Measurements from ENCODE around the gene CYCS.
A peak's percentile ranks its signal among the peaks of the same experiment; 100 is the strongest.
"Not testable (repeated sequence)": the region's sequence is repeated elsewhere in the genome, so short reads cannot be mapped to it uniquely, and the experiment has no call there.

Gene CYCS

GRCh38 chr7:25118048-25118753 lies 6.9 kb downstream of the CYCS start:
- no peak for DNase-seq (ENCODE audit: low spot score)

- no peak for DNase-seq (ENCODE audit: low spot score)
These were observed 7.6 kb downstream of the CYCS start for GRCh38 chr7:25117226-25118047.

DNA sequence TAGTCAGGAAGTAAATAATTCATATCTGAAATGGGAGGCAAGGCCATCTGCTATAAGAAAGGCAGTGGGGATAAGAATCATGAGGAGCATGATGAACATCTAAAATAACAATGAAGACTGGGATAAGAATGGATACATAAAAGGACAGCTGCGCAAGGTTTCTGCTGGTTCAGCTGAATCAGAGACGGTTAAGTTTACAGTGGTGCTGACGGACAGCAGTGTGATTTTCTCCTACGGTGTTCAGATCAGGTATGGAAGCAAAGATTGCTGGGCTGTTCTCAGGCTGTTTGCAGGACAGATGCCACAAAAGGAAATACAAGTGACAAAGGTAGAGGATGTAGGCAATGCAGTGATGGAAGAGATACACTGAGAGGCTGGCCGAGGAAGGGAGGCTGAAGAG lies 8.4 kb downstream of the CYCS start:
- no peak for DNase-seq (ENCODE audit: low spot score)

DNA sequence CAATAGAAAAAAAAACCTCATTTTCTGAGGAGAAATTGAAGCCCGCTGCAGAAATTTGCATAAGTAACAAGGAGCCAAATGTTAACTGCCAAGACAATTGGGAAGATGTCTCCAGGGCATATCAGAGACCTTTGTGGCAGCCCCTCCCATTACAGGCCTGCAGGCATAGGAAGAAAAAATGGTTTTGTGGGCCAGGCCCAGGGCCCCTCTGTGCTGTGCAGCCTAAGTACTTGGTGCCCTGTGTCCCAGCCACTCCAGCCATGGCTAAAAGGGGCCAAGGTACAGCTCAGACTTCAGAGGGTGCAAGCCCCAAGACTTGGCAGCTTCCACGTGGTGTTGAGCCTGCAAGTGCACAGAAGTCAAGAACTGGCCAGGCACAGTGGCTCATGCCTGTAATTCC lies 14.5 kb downstream of the CYCS start:
- not testable (repeated sequence) for DNase-seq (ENCODE audit: low spot score)

- no peak for DNase-seq (ENCODE audit: low spot score)
These were observed 15.8 kb downstream of the CYCS start for GRCh38 chr7:25109276-25109675.

DNA sequence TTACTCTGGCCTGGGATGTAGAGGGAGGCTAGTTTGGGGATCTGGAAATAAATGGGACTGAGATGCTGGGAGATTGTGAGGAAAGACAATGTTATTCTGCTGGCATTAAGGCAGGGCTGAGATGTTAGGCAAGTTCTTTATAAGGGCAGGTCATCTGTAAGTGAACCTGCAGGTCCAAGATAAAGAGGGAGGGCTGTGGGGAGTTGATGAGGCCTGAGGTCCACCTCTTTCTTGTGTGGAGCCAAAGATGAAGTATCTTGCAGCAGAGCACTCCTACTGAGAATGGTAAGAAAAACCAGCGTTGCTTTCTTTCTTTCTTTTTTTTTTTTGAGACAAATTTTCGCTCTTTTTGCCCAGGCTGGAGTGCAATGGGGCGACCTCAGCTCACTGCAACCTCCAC lies 19.1 kb downstream of the CYCS start:
- no peak for DNase-seq (ENCODE audit: low spot score)

GRCh38 chr7:25103773-25104172 lies 21.3 kb downstream of the CYCS start:
- no peak for DNase-seq (ENCODE audit: low spot score)

GRCh38 chr7:25101817-25102216 lies 23.2 kb downstream of the CYCS start:
- no peak for DNase-seq (ENCODE audit: low spot score)

GRCh38 chr7:25098096-25099046 lies 26.7 kb downstream of the CYCS start:
- peak; percentile 89 for DNase-seq (ENCODE audit: low spot score)

- no peak for DNase-seq (ENCODE audit: low spot score)
These were observed 29.3 kb downstream of the CYCS start for GRCh38 chr7:25095516-25096345.

DNA sequence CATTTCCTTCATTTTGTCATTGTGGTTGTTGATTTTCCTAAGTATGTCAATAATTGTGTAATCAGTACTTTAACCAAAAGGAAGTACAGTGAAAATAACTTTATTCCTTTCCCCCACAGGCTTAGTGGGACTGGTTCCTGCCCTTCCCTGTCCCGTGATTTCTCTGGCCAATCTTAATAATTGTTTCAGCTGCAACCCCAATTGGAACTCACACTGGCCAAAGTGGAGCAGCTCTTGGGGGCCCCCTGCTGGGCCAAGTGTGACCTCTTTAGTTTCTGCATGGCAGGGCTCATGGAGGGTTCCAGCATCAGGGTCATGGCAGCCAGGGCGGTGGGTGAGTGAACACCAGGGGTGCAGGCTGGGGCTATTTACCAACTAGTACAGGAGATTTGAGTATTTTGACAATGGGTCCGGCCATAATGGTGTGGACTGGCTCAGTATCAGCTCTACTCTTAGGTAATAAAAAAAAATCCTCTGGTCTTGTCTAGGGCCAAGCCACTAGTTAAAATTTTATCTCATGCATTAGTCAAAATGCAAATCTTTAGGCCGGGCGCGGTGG lies 31.7 kb downstream of the CYCS start:
- DNase-seq (ENCODE audit: low spot score), result peak; percentile 85

- no peak for DNase-seq (ENCODE audit: low spot score)
These were observed 33.3 kb downstream of the CYCS start for GRCh38 chr7:25091779-25092178.

GRCh38 chr7:25091176-25091575 lies 33.9 kb downstream of the CYCS start:
- DNase-seq (ENCODE audit: low spot score), result no peak

DNA sequence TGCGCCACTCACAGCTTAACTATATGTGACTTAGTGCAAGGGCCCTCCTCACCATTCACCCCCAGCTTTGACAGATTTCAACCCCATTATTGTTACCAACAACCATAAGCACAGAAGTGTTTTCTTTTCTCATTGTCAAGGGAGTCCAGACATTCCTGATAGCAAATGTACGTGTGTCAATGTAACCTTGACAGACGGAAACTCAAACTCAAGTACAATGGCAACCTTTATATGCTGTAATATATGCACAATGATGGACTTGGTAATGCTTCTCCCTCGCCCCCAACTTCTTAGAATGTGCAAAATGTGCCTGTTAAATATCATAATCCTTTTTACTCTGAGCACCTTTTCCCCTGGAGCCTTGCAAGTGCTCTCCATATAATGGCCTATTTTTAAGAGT lies 34.7 kb downstream of the CYCS start:
- no peak for DNase-seq (ENCODE audit: low spot score)

GRCh38 chr7:25087855-25088254 lies 37.2 kb downstream of the CYCS start:
- no peak for DNase-seq (ENCODE audit: low spot score)

DNA sequence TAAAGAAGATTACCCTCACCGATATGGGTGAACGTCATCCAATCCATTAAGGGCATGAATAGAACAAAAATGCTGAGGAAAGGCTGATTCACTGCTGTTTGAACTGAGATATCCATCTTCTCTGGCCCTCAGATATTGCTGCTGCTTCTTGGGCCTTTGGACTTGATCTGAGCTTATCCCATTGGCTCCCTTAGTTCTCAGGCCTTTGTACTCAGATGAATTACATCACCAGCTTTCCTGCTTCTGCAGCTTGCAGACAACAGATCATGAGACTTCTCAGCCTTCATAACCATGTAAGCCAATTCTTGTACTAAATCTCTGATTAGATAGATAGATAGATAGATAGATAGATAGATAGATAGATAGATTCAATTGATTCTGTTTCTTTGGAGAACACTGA lies 40.2 kb downstream of the CYCS start:
- no peak for DNase-seq (ENCODE audit: low spot score)

DNA sequence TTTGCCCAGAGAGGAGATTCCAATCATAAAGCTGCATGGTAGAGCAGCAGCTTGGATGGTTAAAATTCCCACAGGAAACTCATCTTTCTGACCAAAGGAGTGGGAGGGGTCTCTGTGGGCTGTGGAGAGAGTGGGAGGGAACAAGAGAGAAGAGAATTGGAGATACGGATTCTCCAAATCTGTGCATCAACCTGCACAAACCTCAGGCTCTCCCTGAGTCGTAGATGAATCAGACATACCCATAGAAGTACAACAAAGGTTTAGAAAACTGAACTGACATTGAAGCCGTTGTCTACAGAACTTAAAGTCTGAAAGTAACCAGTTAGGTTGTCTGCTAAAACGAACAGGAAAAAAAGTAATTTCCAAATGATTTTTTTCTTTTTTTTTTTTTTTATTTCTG lies 41.9 kb downstream of the CYCS start:
- DNase-seq (ENCODE audit: low spot score), result no peak

DNA sequence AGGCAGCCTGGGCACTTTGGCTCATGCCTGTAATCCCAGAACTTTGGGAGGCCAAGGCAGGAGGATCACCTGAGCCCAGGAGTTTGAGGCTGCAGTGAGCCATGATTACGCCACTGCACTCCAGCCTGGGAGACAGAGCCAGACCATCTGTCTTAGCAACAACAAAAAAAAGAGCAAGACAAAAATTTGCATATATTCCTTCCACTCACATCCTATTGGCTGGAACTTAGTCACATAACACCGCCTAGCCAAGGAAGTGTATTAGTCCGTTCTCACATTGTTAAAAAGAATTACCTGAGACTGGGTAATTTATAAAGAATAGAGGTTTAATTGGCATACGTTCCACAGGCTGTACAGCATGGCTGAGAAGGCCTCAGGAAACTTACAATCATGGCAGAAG lies 43.0 kb downstream of the CYCS start:
- not testable (repeated sequence) for DNase-seq (ENCODE audit: low spot score)

- no peak for DNase-seq (ENCODE audit: low spot score)
These were observed 48.0 kb downstream of the CYCS start for GRCh38 chr7:25077096-25077495.

- DNase-seq (ENCODE audit: low spot score), result no peak
These were observed 49.6 kb downstream of the CYCS start for GRCh38 chr7:25075459-25075858.

- no peak for DNase-seq (ENCODE audit: low spot score)
These were observed 51.6 kb downstream of the CYCS start for GRCh38 chr7:25073451-25073850.
